Measurements from ENCODE around the gene ZBTB4. TPM values are rescaled to one million over a fixed set of nuclear protein-coding genes. Genes with fewer than 3 reads are reported as not detected.
"Not testable (repeated sequence)": the region's sequence is repeated elsewhere in the genome, so short reads cannot be mapped to it uniquely, and the experiment has no call there.

ZBTB4 gene
- total RNA-seq, 1 donor from 2014 or later, result 79.0 TPM

DNA sequence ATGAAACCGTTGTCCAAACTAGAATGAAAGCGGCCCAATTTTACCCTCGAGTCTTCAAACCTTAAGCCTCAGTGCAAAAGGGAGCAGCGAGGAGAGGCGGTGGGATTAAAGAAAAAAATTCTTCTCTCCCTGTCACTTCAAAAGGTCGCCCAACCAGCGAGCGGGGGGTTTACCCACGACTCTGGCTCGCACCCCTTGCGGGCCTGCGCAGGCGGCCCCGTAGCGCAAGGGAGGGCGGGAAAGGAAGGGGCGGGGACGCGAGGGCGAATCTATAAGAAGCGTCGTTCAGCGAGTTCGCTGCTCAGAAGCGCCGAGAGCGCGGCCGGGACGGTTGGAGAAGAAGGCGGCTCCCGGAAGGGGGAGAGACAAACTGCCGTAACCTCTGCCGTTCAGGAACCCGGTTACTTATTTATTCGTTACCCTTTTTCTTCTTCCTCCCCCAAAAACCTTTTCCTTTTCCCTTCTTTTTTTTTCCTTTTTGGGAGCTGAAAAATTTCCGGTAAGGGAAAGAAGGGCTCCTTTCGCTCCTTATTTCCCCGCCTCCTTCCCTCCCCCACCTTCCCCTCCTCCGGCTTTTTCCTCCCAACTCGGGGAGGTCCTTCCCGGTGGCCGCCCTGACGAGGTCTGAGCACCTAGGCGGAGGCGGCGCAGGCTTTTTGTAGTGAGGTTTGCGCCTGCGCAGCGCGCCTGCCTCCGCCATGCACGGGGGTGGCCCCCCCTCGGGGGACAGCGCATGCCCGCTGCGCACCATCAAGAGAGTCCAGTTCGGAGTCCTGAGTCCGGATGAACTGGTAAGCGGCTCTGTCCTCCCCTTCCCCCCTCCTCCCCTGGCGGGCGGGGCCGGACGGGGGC is 4.9 kb upstream of the ZBTB4 start, which contains the start of gene POLR2A:
TSS of gene POLR2A (plus strand) at position 300 of the 852 bp plus-strand sequence.
- Histone ChIP-seq H3K4me3 (peak within 1 kb of the TSS; percentile 77), H3K27me3 (ENCODE audit: low read depth) (no peaks in the 10 kb centered on the region), H3K9me3 (no peaks in the 10 kb centered on the region), H3K4me1 (peaks cover 60% of the 10 kb centered on the region), H3K27ac (peak within 1 kb of the TSS; percentile 100), H3K36me3 (no peaks in the 10 kb centered on the region)
- intact Hi-C loops (cut with DNase I), result no loop called here
- TF ChIP-seq, protein P1, sequence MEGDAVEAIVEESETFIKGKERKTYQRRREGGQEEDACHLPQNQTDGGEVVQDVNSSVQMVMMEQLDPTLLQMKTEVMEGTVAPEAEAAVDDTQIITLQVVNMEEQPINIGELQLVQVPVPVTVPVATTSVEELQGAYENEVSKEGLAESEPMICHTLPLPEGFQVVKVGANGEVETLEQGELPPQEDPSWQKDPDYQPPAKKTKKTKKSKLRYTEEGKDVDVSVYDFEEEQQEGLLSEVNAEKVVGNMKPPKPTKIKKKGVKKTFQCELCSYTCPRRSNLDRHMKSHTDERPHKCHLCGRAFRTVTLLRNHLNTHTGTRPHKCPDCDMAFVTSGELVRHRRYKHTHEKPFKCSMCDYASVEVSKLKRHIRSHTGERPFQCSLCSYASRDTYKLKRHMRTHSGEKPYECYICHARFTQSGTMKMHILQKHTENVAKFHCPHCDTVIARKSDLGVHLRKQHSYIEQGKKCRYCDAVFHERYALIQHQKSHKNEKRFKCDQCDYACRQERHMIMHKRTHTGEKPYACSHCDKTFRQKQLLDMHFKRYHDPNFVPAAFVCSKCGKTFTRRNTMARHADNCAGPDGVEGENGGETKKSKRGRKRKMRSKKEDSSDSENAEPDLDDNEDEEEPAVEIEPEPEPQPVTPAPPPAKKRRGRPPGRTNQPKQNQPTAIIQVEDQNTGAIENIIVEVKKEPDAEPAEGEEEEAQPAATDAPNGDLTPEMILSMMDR (IDR thresholded peaks at IDR 0.05), result peak; percentile 17
- ATAC-seq (peak; percentile 90 to 93), DNase-seq (peak; percentile 98)

DNA sequence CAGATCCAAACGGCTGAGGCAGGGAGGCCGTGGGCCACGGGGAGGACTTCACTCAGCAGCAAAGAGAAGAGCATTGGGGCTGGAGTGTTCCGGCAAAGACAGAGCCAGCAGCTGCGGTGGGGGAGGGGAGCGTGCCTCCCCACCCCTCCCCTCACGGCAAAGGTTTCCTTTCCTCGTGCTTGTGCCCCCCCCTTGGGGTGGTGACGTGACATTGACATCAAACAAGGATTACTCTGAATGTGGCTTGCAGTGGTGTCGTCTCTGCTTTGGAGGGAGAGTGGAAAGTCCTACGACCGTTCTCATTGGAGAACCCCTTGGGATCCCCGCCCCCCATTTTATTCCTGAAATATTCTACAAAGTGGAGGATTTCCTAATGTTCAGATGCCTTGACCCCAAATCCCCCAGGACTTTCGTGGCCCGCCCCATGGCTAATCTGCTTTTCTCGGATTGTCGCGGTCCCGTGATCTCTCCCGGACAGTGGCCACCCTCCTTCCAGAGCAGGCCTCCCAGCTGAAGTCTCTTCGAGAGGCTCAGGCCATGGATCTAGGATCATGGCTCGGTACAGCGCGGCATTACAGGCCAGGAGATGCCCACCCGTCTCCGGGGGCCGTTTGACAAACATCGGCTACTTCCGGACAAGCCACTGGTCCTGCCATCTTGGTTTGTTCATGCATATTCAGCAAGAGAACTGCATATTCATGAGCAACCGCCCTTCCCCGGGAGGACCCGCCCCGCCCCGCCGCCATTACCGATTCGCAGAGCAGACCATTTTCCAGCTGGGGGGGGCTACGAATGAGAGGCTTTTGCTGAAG is 4.0 kb upstream of the ZBTB4 start:
- peaks cover 52% of the 10 kb centered on the region for H3K4me1 ChIP-seq

DNA sequence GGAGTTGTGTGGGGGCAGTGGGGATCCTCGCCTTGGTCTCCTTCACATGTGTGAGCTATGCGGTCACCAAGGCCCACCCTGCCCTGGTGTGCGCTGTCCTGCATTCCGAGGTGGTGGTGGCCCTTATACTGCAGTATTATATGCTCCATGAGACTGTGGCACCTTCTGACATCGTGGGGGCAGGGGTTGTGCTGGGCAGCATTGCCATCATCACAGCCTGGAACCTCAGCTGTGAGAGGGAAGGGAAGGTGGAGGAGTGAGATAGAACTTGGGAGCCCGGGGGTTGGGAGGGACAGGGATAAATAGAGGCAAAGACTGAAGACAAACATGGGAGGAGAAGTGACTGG is 3.3 kb upstream of the ZBTB4 start:
- Histone ChIP-seq H3K27ac (peak overlapping the region; percentile 100), H3K4me3 (peak overlapping the region; percentile 77), H3K4me1 (peaks cover 48% of the 10 kb centered on the region)
- H3K9me3 ChIP-seq; H3K27me3 ChIP-seq (ENCODE audit: low read depth); H3K36me3 ChIP-seq; ATAC-seq; DNase-seq; intact Hi-C loops (cut with DNase I): not testable (repeated sequence)

More for the DNA sequence above, 4.0 kb upstream of the ZBTB4 start:
- intact Hi-C loops (cut with DNase I), result no loop called here
- Histone ChIP-seq H3K27me3 (ENCODE audit: low read depth) (no peaks in the 10 kb centered on the region), H3K27ac (peak overlapping the region; percentile 100), H3K9me3 (no peaks in the 10 kb centered on the region), H3K4me3 (peak overlapping the region; percentile 77), H3K36me3 (no peaks in the 10 kb centered on the region)
- DNase-seq (peak; percentile 93), ATAC-seq (peak; percentile 80 to 85)
- TF ChIP-seq, protein P1 (IDR thresholded peaks at IDR 0.05), result no peak

DNA sequence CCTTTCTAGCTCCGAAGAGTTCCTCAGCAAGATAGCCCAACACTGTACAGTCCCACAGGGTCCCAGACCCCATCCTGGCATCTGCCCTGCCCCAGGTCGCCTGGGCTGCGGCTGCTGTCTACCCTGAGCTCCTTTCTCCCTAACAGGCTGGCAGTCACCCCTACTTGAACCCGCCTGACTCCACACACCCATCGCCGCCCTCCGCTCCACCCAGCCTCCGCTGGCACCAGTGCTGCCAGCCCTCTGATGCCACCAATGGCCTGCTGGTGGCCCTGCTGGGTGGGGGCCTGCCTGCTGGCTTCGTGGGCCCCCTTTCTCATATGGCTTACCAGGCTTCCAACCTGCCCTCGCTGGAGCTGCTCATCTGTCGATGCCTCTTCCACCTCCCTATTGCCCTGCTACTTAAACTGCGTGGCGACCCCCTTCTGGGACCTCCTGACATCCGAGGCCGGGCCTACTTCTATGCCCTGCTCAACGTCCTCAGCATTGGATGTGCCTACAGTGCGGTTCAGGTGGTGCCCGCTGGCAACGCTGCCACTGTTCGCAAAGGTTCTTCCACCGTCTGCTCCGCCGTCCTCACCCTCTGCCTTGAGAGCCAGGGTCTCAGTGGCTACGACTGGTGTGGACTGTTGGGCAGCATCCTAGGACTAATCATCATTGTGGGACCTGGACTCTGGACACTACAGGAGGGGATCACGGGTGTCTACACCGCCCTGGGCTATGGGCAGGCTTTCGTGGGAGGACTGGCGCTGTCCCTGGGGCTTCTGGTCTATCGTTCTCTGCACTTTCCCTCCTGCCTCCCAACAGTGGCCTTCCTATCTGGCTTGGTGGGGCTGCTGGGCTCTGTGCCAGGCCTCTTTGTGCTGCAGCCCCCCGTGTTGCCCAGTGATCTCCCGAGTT is 2.7 kb upstream of the ZBTB4 start:
- H3K9me3 ChIP-seq; H3K36me3 ChIP-seq; intact Hi-C loops (cut with DNase I); DNase-seq; H3K4me3 ChIP-seq; H3K27me3 ChIP-seq (ENCODE audit: low read depth); ATAC-seq: not testable (repeated sequence)
- Histone ChIP-seq H3K27ac (peak overlapping the region; percentile 100), H3K4me1 (peaks cover 48% of the 10 kb centered on the region)

DNA sequence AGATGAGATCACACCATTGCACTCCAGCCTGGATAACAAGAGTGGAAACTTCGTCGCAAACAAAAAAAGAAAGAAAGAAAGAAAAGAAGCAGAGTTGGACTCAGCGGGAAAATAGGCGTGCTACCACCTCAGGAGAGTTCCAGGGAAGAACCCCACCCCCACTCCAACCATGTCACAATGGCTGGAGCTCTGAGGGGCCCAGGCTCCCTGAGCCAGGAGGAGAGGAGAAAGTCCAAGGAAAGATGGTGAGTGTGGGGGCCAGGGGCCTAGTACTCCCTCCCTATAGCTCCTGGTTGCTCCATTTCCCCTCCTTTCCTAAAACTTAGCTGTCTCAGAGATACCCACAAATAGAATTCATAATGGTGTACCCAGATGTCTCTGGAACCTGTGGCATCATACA is 1.8 kb upstream of the ZBTB4 start, which contains the start of gene SLC35G6:
TSS of gene SLC35G6 (plus strand) at position 172 of the 400 bp plus-strand sequence. CDS start at position 243, 71 bp downstream.
- H3K4me1 ChIP-seq, result peaks cover 48% of the 10 kb centered on the region
- H3K9me3 ChIP-seq; DNase-seq; H3K27me3 ChIP-seq (ENCODE audit: low read depth); H3K36me3 ChIP-seq; ATAC-seq; intact Hi-C loops (cut with DNase I): not testable (repeated sequence)
- H3K4me3 ChIP-seq, result peak within 1 kb of the TSS; percentile 86
- H3K27ac ChIP-seq, result peak within 1 kb of the TSS; percentile 100

DNA sequence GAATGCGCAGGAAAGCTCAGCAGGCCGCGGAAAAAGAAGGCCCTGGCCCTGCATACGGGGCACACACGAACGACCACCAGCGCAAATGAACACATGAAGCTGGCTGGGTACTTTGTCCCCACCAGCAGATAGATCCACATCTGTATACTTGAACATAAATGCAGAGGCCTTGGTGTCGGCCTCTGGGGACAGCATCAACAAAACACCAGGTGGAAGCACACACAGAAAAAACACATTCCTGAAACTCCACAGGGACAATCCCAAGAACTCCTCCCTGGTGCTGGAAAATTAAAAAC is 606 bp upstream of the ZBTB4 start:
- Histone ChIP-seq H3K27ac (peak overlapping the region; percentile 100), H3K4me3 (peak overlapping the region; percentile 86), H3K9me3 (no peaks in the 10 kb centered on the region), H3K27me3 (ENCODE audit: low read depth) (no peaks in the 10 kb centered on the region), H3K4me1 (peaks cover 48% of the 10 kb centered on the region), H3K36me3 (no peaks in the 10 kb centered on the region)
- ATAC-seq, result no peak
- TF ChIP-seq, protein P1 (IDR thresholded peaks at IDR 0.05), result no peak
- intact Hi-C loops (cut with DNase I), result no loop called here
- DNase-seq, result no peak
